H9 (cell line): ENCODE results near the gene SPHK1. TPM values are rescaled to one million over a fixed set of nuclear protein-coding genes. Genes with fewer than 3 reads are reported as not detected.
"Not testable (repeated sequence)": the region's sequence is repeated elsewhere in the genome, so short reads cannot be mapped to it uniquely, and the experiment has no call there.

Experiments used
- DNase-seq: peaks from one replicate; pipeline ENCODE4 v3.0.0-alpha.2; 2017
- H2AFZ ChIP-seq: one replicate; pipeline ENCODE4 v1.6.1; 2013; ENCODE audit warnings: mild to moderate bottlenecking, low read length, control low read depth, moderate library complexity
- H2AK5ac ChIP-seq: 2 replicates; pipeline ENCODE4 v1.6.1; 2013; ENCODE audit warnings: low read length, control low read depth, mixed read lengths; ENCODE audit not compliant: insufficient read length
- H2BK120ac ChIP-seq: one replicate; pipeline ENCODE4 v1.6.1; 2013; ENCODE audit warnings: low read depth, mild to moderate bottlenecking, low read length, control low read depth, inconsistent platforms; ENCODE audit not compliant: poor library complexity, severe bottlenecking
- H2BK12ac ChIP-seq: 2 replicates; pipeline ENCODE4 v1.6.1; 2013; ENCODE audit warnings: low read length, control low read depth, mixed read lengths, low read depth; ENCODE audit not compliant: insufficient read length
- H2BK15ac ChIP-seq: 2 replicates; pipeline ENCODE4 v1.6.1; 2013; ENCODE audit warnings: low read depth, low read length, control low read depth
- H2BK20ac ChIP-seq: one replicate; pipeline ENCODE4 v1.6.1; 2013; ENCODE audit warnings: low read depth, mild to moderate bottlenecking, low read length, control low read depth, inconsistent platforms; ENCODE audit not compliant: poor library complexity, severe bottlenecking
- H2BK5ac ChIP-seq: 2 replicates; pipeline ENCODE4 v1.6.1; 2013; ENCODE audit warnings: low read length, control low read depth, mixed read lengths; ENCODE audit not compliant: insufficient read length
- H3K14ac ChIP-seq: 2 replicates; pipeline ENCODE4 v1.6.1; 2013; ENCODE audit warnings: low read length, control low read depth; ENCODE audit not compliant: insufficient read depth
- H3K18ac ChIP-seq: 2 replicates; pipeline ENCODE4 v1.6.1; 2013; ENCODE audit warnings: low read depth, mild to moderate bottlenecking, mixed read lengths, low read length, control low read depth; ENCODE audit not compliant: insufficient read length
- H3K23ac ChIP-seq: 2 replicates; pipeline ENCODE4 v1.6.1; 2013; ENCODE audit warnings: low read length, control low read depth, mixed read lengths, low read depth; ENCODE audit not compliant: insufficient read length
- H3K23me2 ChIP-seq: 2 replicates; pipeline ENCODE4 v1.6.1; 2013; ENCODE audit warnings: low read depth, mild to moderate bottlenecking, mixed read lengths, low read length, control low read depth; ENCODE audit not compliant: insufficient read length, poor library complexity, severe bottlenecking
- H3K27ac ChIP-seq: 2 replicates; pipeline ENCODE4 v1.5.1; 2013; ENCODE audit warnings: low read length, control low read depth, mixed read lengths, low read depth; ENCODE audit not compliant: insufficient read length
- H3K27me3 ChIP-seq: 2 replicates; pipeline ENCODE4 v1.6.1; 2013; ENCODE audit warnings: low read length, control low read depth, inconsistent platforms; ENCODE audit not compliant: insufficient read depth
- H3K4ac ChIP-seq: 2 replicates; pipeline ENCODE4 v1.6.1; 2013; ENCODE audit warnings: low read depth, mild to moderate bottlenecking, control low read depth, inconsistent platforms, low read length, moderate library complexity
- H3K4me1 ChIP-seq: 2 replicates; pipeline ENCODE4 v1.6.1; 2013; ENCODE audit warnings: low read length, control low read depth, inconsistent platforms; ENCODE audit not compliant: insufficient read depth
- H3K4me2 ChIP-seq: 2 replicates; pipeline ENCODE4 v1.6.1; 2013; ENCODE audit warnings: low read length, control low read depth, mixed read lengths; ENCODE audit not compliant: insufficient read length, insufficient read depth
- H3K56ac ChIP-seq: 2 replicates; pipeline ENCODE4 v1.6.1; 2013; ENCODE audit warnings: low read depth, mild to moderate bottlenecking, mixed read lengths, low read length, control low read depth; ENCODE audit not compliant: insufficient read length
- H3K79me1 ChIP-seq: 2 replicates; pipeline ENCODE4 v1.6.1; 2013; ENCODE audit warnings: low read depth, mild to moderate bottlenecking, moderate library complexity, low read length, control low read depth, inconsistent platforms; ENCODE audit not compliant: insufficient read depth, poor library complexity, severe bottlenecking
- H3K79me2 ChIP-seq: 2 replicates; pipeline ENCODE4 v1.6.1; 2013; ENCODE audit warnings: low read length, control low read depth, inconsistent platforms; ENCODE audit not compliant: insufficient read depth
- H3K9ac ChIP-seq: 2 replicates; pipeline ENCODE4 v1.6.1; 2013; ENCODE audit warnings: low read length, control low read depth, mixed read lengths; ENCODE audit not compliant: insufficient read length; ENCODE audit errors: extremely low read depth
- H3K9me3 ChIP-seq: one replicate; pipeline ENCODE4 v1.6.1; 2013; ENCODE audit warnings: low read depth, low read length, inconsistent platforms; ENCODE audit not compliant: control insufficient read depth
- H3T11ph ChIP-seq: one replicate; pipeline ENCODE4 v1.6.1; 2013; ENCODE audit warnings: mild to moderate bottlenecking, low read length, control low read depth, inconsistent platforms
- H4K20me1 ChIP-seq: one replicate; pipeline ENCODE4 v1.6.1; 2013; ENCODE audit not compliant: control insufficient read depth, insufficient read length, insufficient read depth
- H4K5ac ChIP-seq: 2 replicates; pipeline ENCODE4 v1.6.1; 2013; ENCODE audit warnings: low read depth, mild to moderate bottlenecking, mixed read lengths, low read length, control low read depth; ENCODE audit not compliant: insufficient read length
- H4K8ac ChIP-seq: replicated peaks from 2 replicates; pipeline ENCODE4 v1.6.1; 2013; ENCODE audit warnings: low read length, control low read depth, mixed read lengths, low read depth; ENCODE audit not compliant: insufficient read length
- H4K91ac ChIP-seq: 2 replicates; pipeline ENCODE4 v1.6.1; 2013; ENCODE audit warnings: low read depth, mild to moderate bottlenecking, moderate library complexity, mixed read lengths, low read length, control low read depth; ENCODE audit not compliant: insufficient read length
- H3K27ac Mint-ChIP-seq, 3 experiments: 2 replicates in 2 of 3; 3 replicates in 1 of 3; pipeline ENCODE4 v1.8.0; 2020 to 2021; ENCODE audit warnings: mixed read lengths in 3 of 3, mild to moderate bottlenecking in 1 of 3, moderate library complexity in 1 of 3
- H3K27me3 Mint-ChIP-seq: 2 replicates; pipeline ENCODE4 v1.8.0; 2021; ENCODE audit warnings: low read depth, mild to moderate bottlenecking, moderate library complexity, mixed read lengths
- H3K36me3 Mint-ChIP-seq, 3 experiments: 2 replicates in 2 of 3; 3 replicates in 1 of 3; pipeline ENCODE4 v1.8.0; 2020 to 2021; ENCODE audit warnings: low read depth in 3 of 3, mixed read lengths in 3 of 3; ENCODE audit not compliant: insufficient read depth in 1 of 3
- H3K4me1 Mint-ChIP-seq, 2 experiments: 2 replicates each; pipeline ENCODE4 v1.8.0; 2020; ENCODE audit warnings: mixed read lengths in 2 of 2
- H3K4me3 Mint-ChIP-seq, 2 experiments: 2 replicates in 1 of 2; 3 replicates in 1 of 2; pipeline ENCODE4 v1.8.0; 2020 to 2021; ENCODE audit warnings: mild to moderate bottlenecking in 2 of 2, mixed read lengths in 2 of 2, moderate library complexity in 1 of 2
- H3K9me3 Mint-ChIP-seq, 2 experiments: 2 replicates in 1 of 2; 3 replicates in 1 of 2; pipeline ENCODE4 v1.8.0; 2020; ENCODE audit warnings: mild to moderate bottlenecking in 2 of 2, mixed read lengths in 2 of 2, moderate library complexity in 1 of 2
- CTCF ChIP-seq: fragments of 200-600 bp; sonication (generic); conservative IDR thresholded peaks from 3 replicates; pipeline ENCODE4 v1.8.0; 2021; ENCODE audit warnings: antibody characterized with exemption, mild to moderate bottlenecking
- WGBS: extraction: QIAGEN DNeasy Blood & Tissue Kit; methylation state at CpG from one replicate; pipeline ENCODE4 v1.1.7; 2013; ENCODE audit warnings: missing lambda C conversion rate, low lambda C conversion rate, mixed read lengths; ENCODE audit not compliant: insufficient read length; ENCODE audit errors: extremely low coverage; 5-methylcytosine and 5-hydroxymethylcytosine counted together
- total RNA-seq: library from RNA; stranded (reverse); gene quantifications from 2 replicates; pipeline ENCODE4 v1.2.1, GENCODE V29; 2021

The SPHK1 gene
- total RNA-seq, 1 experiment from 2014 or later: 1.4 TPM

- Histone ChIP-seq H3K9me3 (no peaks in the 10 kb centered on the region), H3K23me2 (no peaks in the 10 kb centered on the region), H3K14ac (no peak overlapping the region), H2BK15ac (no peak overlapping the region), H3K79me1 (no peaks in the 10 kb centered on the region), H4K5ac (no peak overlapping the region), H4K20me1 (no peaks in the 10 kb centered on the region), H3K4ac (no peak overlapping the region), H2BK20ac (no peak overlapping the region), H2AK5ac (no peak overlapping the region), H3K18ac (no peak overlapping the region), H2BK5ac (no peak overlapping the region), H3K27ac (no peak overlapping the region), H4K91ac (no peak overlapping the region), H3K56ac (no peak overlapping the region), H2BK12ac (no peak overlapping the region), H3K4me1 (no peaks in the 10 kb centered on the region), H4K8ac (no peak overlapping the region), H2BK120ac (no peak overlapping the region), H3K27me3 (no peaks in the 10 kb centered on the region), H3K4me2 (no peak overlapping the region), H3K79me2 (no peaks in the 10 kb centered on the region), H3K23ac (no peak overlapping the region), H3T11ph (no peak overlapping the region), H3K9ac (no peak overlapping the region), H2AFZ (no peak overlapping the region)
- no peak for TF ChIP-seq CTCF
- Mint-ChIP-seq H3K4me3 (no peak overlapping the region), H3K4me1 (no peaks in the 10 kb centered on the region), H3K9me3 (no peaks in the 10 kb centered on the region), H3K27ac (peak overlapping the region in 1 of 3 experiments; percentile 47; a peak in 1 of 7 replicates), H3K36me3 (peaks cover 20 to 55% (median 51%) of the 10 kb centered on the region in 3 experiments; a peak in 6 of 7 replicates), H3K27me3 (no peaks in the 10 kb centered on the region)
- DNase-seq: no peak
- WGBS: no CpG with 5 or more reads among the region's 14 CpGs
Measured at GRCh38 chr17:76345377-76345974, 38.9 kb upstream of the SPHK1 start.

GRCh38 chr17:76346936-76347335 is 37.5 kb upstream of the SPHK1 start:
- H3K4me2 ChIP-seq, H4K20me1 ChIP-seq, H3K4me1 Mint-ChIP-seq, H2BK120ac ChIP-seq, H4K8ac ChIP-seq, H3K4me1 ChIP-seq, H2BK20ac ChIP-seq, H3T11ph ChIP-seq, H3K27me3 ChIP-seq, DNase-seq, H2AFZ ChIP-seq, H3K27ac Mint-ChIP-seq, H2BK12ac ChIP-seq, H3K4ac ChIP-seq, H3K23ac ChIP-seq, H3K27me3 Mint-ChIP-seq, H3K79me2 ChIP-seq, H3K14ac ChIP-seq, H4K5ac ChIP-seq, H2BK15ac ChIP-seq, H3K23me2 ChIP-seq, H4K91ac ChIP-seq, H3K4me3 Mint-ChIP-seq, H3K56ac ChIP-seq, H3K9me3 Mint-ChIP-seq, H3K79me1 ChIP-seq, H3K9me3 ChIP-seq, H3K27ac ChIP-seq, H2BK5ac ChIP-seq, H2AK5ac ChIP-seq, H3K9ac ChIP-seq, H3K18ac ChIP-seq: not testable (repeated sequence)
- peaks cover 17 to 53% (median 44%) of the 10 kb centered on the region in 3 experiments; a peak in 6 of 7 replicates for H3K36me3 Mint-ChIP-seq
- no CpG with 5 or more reads among the region's 11 CpGs for WGBS
